Lower leg skin (tissue), 4 donors: Measurements from ENCODE around the gene ACIN1. TPM values are rescaled to one million over a fixed set of nuclear protein-coding genes. Genes with fewer than 3 reads are reported as not detected.

Source experiments
- DNase-seq, 2 donors: peaks; one replicate each; pipeline ENCODE4 v3.0.0-alpha.2; 2019; ENCODE audit warnings: low spot score in 2 of 2
- H3K4me3 ChIP-seq: fragments of 200-600 bp; sonication (generic); 2 replicates; pipeline ENCODE4 v1.5.1; 2017; ENCODE audit warnings: mild to moderate bottlenecking, low read depth; ENCODE audit not compliant: poor library complexity, severe bottlenecking
- CTCF ChIP-seq, 3 donors: fragments of 450-650 bp; IDR thresholded peaks; one replicate each; pipeline ENCODE4 v1.5.1; 2016; ENCODE audit warnings: antibody characterized with exemption in 3 of 3, mild to moderate bottlenecking in 3 of 3, moderate library complexity in 2 of 3
- POLR2A ChIP-seq, 2 donors: fragments of 450-650 bp; IDR thresholded peaks; one replicate each; pipeline ENCODE4 v1.6.1; 2016 to 2017; ENCODE audit warnings: antibody characterized with exemption in 2 of 2, mild to moderate bottlenecking in 1 of 2, moderate library complexity in 1 of 2
- WGBS, 2 donors: methylation state at CpG; one replicate each; pipeline ENCODE4 v1.1.5; 2018; 5-methylcytosine and 5-hydroxymethylcytosine counted together
- intact Hi-C: fragments of 100-400 bp; cut with DNase I; formaldehyde crosslinking; loops from one replicate; pipeline ENCODE4 v1.15.0; 2023; ENCODE audit warnings: low total_unique reads
- total RNA-seq, 4 donors: library from RNA; depleted of rRNA; stranded (reverse); fragments of >200 nt; gene quantifications; one replicate each; pipeline ENCODE4 v1.1.0, GENCODE V29; 2016

ACIN1 gene
- total RNA-seq, 4 donors from 2014 or later: 52.7 to 97.5 (median 79.8) TPM

GRCh38 chr14:23089498-23090253 is 5.3 kb downstream of the ACIN1 start:
- peak in 1 of 2 donors; percentile 70 for DNase-seq
- intact Hi-C loops: no loop called here
- TF ChIP-seq POLR2A (IDR thresholded peaks at IDR 0.05) (no peak), CTCF (IDR thresholded peaks at IDR 0.05) (no peak)
- 89 to 93% methylated on average over 12 of the region's 12 CpGs for WGBS, 2 donors
- H3K4me3 ChIP-seq: no peak overlapping the region

- TF ChIP-seq POLR2A (IDR thresholded peaks at IDR 0.05) (no peak), CTCF (IDR thresholded peaks at IDR 0.05) (no peak)
- 96 to 100% methylated on average over 1 of the region's 1 CpG for WGBS, 2 donors
- no peak overlapping the region for H3K4me3 ChIP-seq
Measured at GRCh38 chr14:23086565-23086964, 8.4 kb downstream of the ACIN1 start.

GRCh38 chr14:23085458-23085857 is 9.5 kb downstream of the ACIN1 start:
- WGBS, 2 donors: 74 to 75% methylated on average over 3 of the region's 3 CpGs
- intact Hi-C loops: no loop called here
- TF ChIP-seq CTCF (IDR thresholded peaks at IDR 0.05) (no peak), POLR2A (IDR thresholded peaks at IDR 0.05) (no peak)
- DNase-seq: no peak
- no peak overlapping the region for H3K4me3 ChIP-seq

More at GRCh38 chr14:23086565-23086964, 8.4 kb downstream of the ACIN1 start:
- no peak for DNase-seq
- intact Hi-C loops: no loop called here

GRCh38 chr14:23080474-23080873 is 14.5 kb downstream of the ACIN1 start:
- DNase-seq: no peak
- H3K4me3 ChIP-seq: no peak overlapping the region
- no peak for TF ChIP-seq POLR2A (IDR thresholded peaks at IDR 0.05)
- intact Hi-C loops: no loop called here
- WGBS, 2 donors: 79 to 92% methylated on average over 1 of the region's 1 CpG

GRCh38 chr14:23079716-23080115 is 15.2 kb downstream of the ACIN1 start:
- H3K4me3 ChIP-seq: no peak overlapping the region
- WGBS, 2 donors: 77 to 80% methylated on average over 2 of the region's 2 CpGs
- TF ChIP-seq POLR2A (IDR thresholded peaks at IDR 0.05): no peak
- TF ChIP-seq CTCF (IDR thresholded peaks at IDR 0.05): no peak
- DNase-seq: no peak
- intact Hi-C loops: no loop called here

GRCh38 chr14:23078692-23079116 is 16.2 kb downstream of the ACIN1 start:
- TF ChIP-seq POLR2A (IDR thresholded peaks at IDR 0.05): no peak
- DNase-seq: peak; percentile 91 to 94
- intact Hi-C loops: no loop called here
- 18 to 40% methylated on average over 2 of the region's 2 CpGs for WGBS, 2 donors
- H3K4me3 ChIP-seq: no peak overlapping the region

- intact Hi-C loops: no loop called here
- H3K4me3 ChIP-seq: no peak overlapping the region
- no peak for TF ChIP-seq POLR2A (IDR thresholded peaks at IDR 0.05)
- TF ChIP-seq CTCF (IDR thresholded peaks at IDR 0.05): no peak
- WGBS, 2 donors: 77 to 79% methylated on average over 5 of the region's 5 CpGs
- no peak for DNase-seq
Measured at GRCh38 chr14:23077962-23078361, 17.0 kb downstream of the ACIN1 start.
